AG04450 (cell line): ENCODE data around the gene WNK4. TPM values are rescaled to one million over a fixed set of nuclear protein-coding genes. Genes with fewer than 3 reads are reported as not detected.

ENCODE experiments used
- CTCF ChIA-PET: fragments of 300-600, 350-600 bp; formaldehyde crosslinking; extraction: SDS; loops from one replicate; lab custom pipeline; 2022; ENCODE audit warnings: antibody characterized with exemption, inconsistent platforms; lab: Charles Lee
- POLR2A ChIA-PET: fragments of 350-600 bp; formaldehyde crosslinking; extraction: SDS; loops from one replicate; lab custom pipeline; 2021; ENCODE audit warnings: antibody characterized with exemption, inconsistent platforms; lab: Yijun Ruan, JAX
- DNase-seq: peaks from one replicate; pipeline ENCODE4 v3.0.0-alpha.2; 2011; ENCODE audit warnings: low read depth, low spot score
- H3K27ac ChIP-seq: one replicate; pipeline ENCODE4 v1.5.1; 2012; ENCODE audit warnings: low read depth, low read length, control low read depth
- H3K27me3 ChIP-seq: one replicate; pipeline ENCODE4 v1.6.0; 2012; ENCODE audit warnings: low read length; ENCODE audit not compliant: control insufficient read depth, insufficient read depth
- H3K4me3 ChIP-seq: 2 replicates; pipeline ENCODE4 v1.5.1; 2011; ENCODE audit warnings: mild to moderate bottlenecking, low read depth, low read length, control low read depth
- H3K9me3 ChIP-seq: 2 replicates; pipeline ENCODE4 v1.5.1; 2012; ENCODE audit warnings: low read length; ENCODE audit not compliant: control insufficient read depth, insufficient read depth
- CTCF ChIP-seq: IDR thresholded peaks from 2 replicates; pipeline ENCODE4 v1.5.1; 2011; ENCODE audit warnings: low read depth, low read length, control low read depth, inconsistent platforms
- polyA plus RNA-seq: library from polyadenylated mRNA; depleted of rRNA; stranded (reverse); fragments of >200 nt; gene quantifications from 2 replicates; pipeline ENCODE4 v1.2.3, GENCODE V29; 2011; rRNA removed
- small RNA-seq: library from RNA; depleted of rRNA; stranded (forward); fragments of <200 nt; gene quantifications from one replicate; pipeline ENCODE3, GENCODE V24; 2012; ENCODE audit warnings: low read depth; ENCODE audit not compliant: insufficient read length

The WNK4 gene
- polyA plus RNA-seq, 1 experiment: 2.3 TPM

- CTCF ChIA-PET: interaction anchor here (0.7 to 4.4 kb wide), 3 partner anchors 83 to 292 kb away, joined by 6 to 98 read pairs (median 64); no protein-coding TSS in a partner anchor
- no peak for TF ChIP-seq CTCF
- Histone ChIP-seq H3K4me3 (no peak overlapping the region), H3K9me3 (no peaks in the 10 kb centered on the region), H3K27me3 (peaks cover 10% of the 10 kb centered on the region), H3K27ac (no peak overlapping the region)
- POLR2A ChIA-PET: interaction anchor here (1.5 kb wide), 1 partner anchor 83 kb away, joined by 8 read pairs; no protein-coding TSS in a partner anchor
- no peak for DNase-seq
Measured at GRCh38 chr17:42845918-42846593, 65.6 kb downstream of the WNK4 start.

Small RNA genes lying within 50 kb of the gene (small RNA-seq; reads per million reads assigned to genes)
- gene HMGN2P15 (not detected), gene MIR6781 (not detected)

Other genes starting within 250 kb of the WNK4 start
- gene NAGLU, start 244.4 kb upstream of the WNK4 start, polyA plus RNA-seq: 11.9 and 17.2 TPM in 2 replicates
- gene HSD17B1, start 227.7 kb upstream of the WNK4 start, polyA plus RNA-seq: 0.87 and 1.4 TPM in 2 replicates
- 29.4 and 36.8 TPM in 2 replicates for gene COASY, start 218.5 kb upstream of the WNK4 start, polyA plus RNA-seq
- gene MLX, start 213.5 kb upstream of the WNK4 start, polyA plus RNA-seq: 35.4 and 38.2 TPM in 2 replicates
- 3.0 and 5.1 TPM in 2 replicates for gene PSMC3IP, start 202.9 kb upstream of the WNK4 start, polyA plus RNA-seq
- 27.5 and 32.7 TPM in 2 replicates for gene RETREG3, start 171.2 kb upstream of the WNK4 start, polyA plus RNA-seq
- gene TUBG1, start 170.9 kb upstream of the WNK4 start, polyA plus RNA-seq: 28.4 and 36.3 TPM in 2 replicates
- 7.8 and 9.9 TPM in 2 replicates for gene TUBG2, start 121.3 kb upstream of the WNK4 start, polyA plus RNA-seq
- 3.6 and 4.3 TPM in 2 replicates for gene PLEKHH3, start 103.6 kb upstream of the WNK4 start, polyA plus RNA-seq
- gene CCR10, start 98.8 kb upstream of the WNK4 start, polyA plus RNA-seq: 0.45 and 0.76 TPM in 2 replicates
- gene CNTNAP1, start 98.1 kb upstream of the WNK4 start, polyA plus RNA-seq: 53.7 and 62.9 TPM in 2 replicates
- gene EZH1, start 35.6 kb upstream of the WNK4 start, polyA plus RNA-seq: 18.8 and 26.3 TPM in 2 replicates
- gene RAMP2, start 19.4 kb upstream of the WNK4 start, polyA plus RNA-seq: 1.4 and 1.7 TPM in 2 replicates
- 94.0 and 107 TPM in 2 replicates for gene VPS25, start 7.2 kb upstream of the WNK4 start, polyA plus RNA-seq
- gene COA3, start 18.1 kb downstream of the WNK4 start, polyA plus RNA-seq: 86.7 and 96.3 TPM in 2 replicates
- 0.09 and 0.14 TPM in 2 replicates for gene CNTD1, start 18.3 kb downstream of the WNK4 start, polyA plus RNA-seq
- 106 and 107 TPM in 2 replicates for gene BECN1, start 43.7 kb downstream of the WNK4 start, polyA plus RNA-seq
- gene PSME3, start 52.8 kb downstream of the WNK4 start, polyA plus RNA-seq: 111 and 129 TPM in 2 replicates
- 0.16 and 0.33 TPM in 2 replicates for gene AOC2, start 64.0 kb downstream of the WNK4 start, polyA plus RNA-seq
- 0.10 and 0.12 TPM in 2 replicates for gene AOC3, start 70.6 kb downstream of the WNK4 start, polyA plus RNA-seq
- gene G6PC1, start 120.2 kb downstream of the WNK4 start, polyA plus RNA-seq: not detected in 2 replicates
- gene AARSD1, start 183.8 kb downstream of the WNK4 start, polyA plus RNA-seq: 39.7 and 39.8 TPM in 2 replicates
- 1.8 and 1.9 TPM in 2 replicates for gene PTGES3L, start 199.5 kb downstream of the WNK4 start, polyA plus RNA-seq
- 8.7 and 9.4 TPM in 2 replicates for gene RUNDC1, start 200.0 kb downstream of the WNK4 start, polyA plus RNA-seq
- 4,202 and 4,485 TPM in 2 replicates for gene RPL27, start 217.8 kb downstream of the WNK4 start, polyA plus RNA-seq
- 24.1 and 25.7 TPM in 2 replicates for gene IFI35, start 226.2 kb downstream of the WNK4 start, polyA plus RNA-seq
- gene VAT1, start 241.8 kb downstream of the WNK4 start, polyA plus RNA-seq: 228 and 236 TPM in 2 replicates
- gene RND2, start 244.6 kb downstream of the WNK4 start, polyA plus RNA-seq: 1.7 and 2.1 TPM in 2 replicates